GM12891 (cell line): Measurements from ENCODE around the gene ADTRP.
"Not testable (repeated sequence)": the region's sequence is repeated elsewhere in the genome, so short reads cannot be mapped to it uniquely, and the experiment has no call there.

Experiments
- DNase-seq: peaks from one replicate; pipeline ENCODE4 v3.0.0; 2011; ENCODE audit warnings: low spot score; ENCODE audit not compliant: insufficient read length
- FAIRE-seq: peaks from 2 replicates; lab custom pipeline; 2011; peaks lifted over from hg19 to GRCh38; lab: Jason Lieb, UNC
- PAX5 ChIP-seq: IDR thresholded peaks from 2 replicates; pipeline ENCODE4 v1.6.1; 2011; ENCODE audit warnings: low read length, moderate library complexity, mild to moderate bottlenecking; ENCODE audit not compliant: insufficient read depth, severe bottlenecking
- POLR2A ChIP-seq: IDR thresholded peaks from 2 replicates; pipeline ENCODE4 v1.6.1; 2011; ENCODE audit warnings: low read depth, low read length, control low read depth
- POLR2AphosphoS5 ChIP-seq: IDR thresholded peaks from 2 replicates; pipeline ENCODE4 v1.6.1; 2011; ENCODE audit warnings: low read depth, low read length, control low read depth
- POU2F2 ChIP-seq: IDR thresholded peaks from 2 replicates; pipeline ENCODE4 v1.6.1; 2011; ENCODE audit warnings: low read depth, mild to moderate bottlenecking, control low read depth, low read length, moderate library complexity
- SPI1 ChIP-seq: IDR thresholded peaks from 2 replicates; pipeline ENCODE4 v1.6.1; 2011; ENCODE audit warnings: low read depth, low read length, control low read depth
- TAF1 ChIP-seq: IDR thresholded peaks from 2 replicates; pipeline ENCODE4 v1.6.1; 2011; ENCODE audit warnings: low read depth, low read length, control low read depth

The ADTRP gene

DNA sequence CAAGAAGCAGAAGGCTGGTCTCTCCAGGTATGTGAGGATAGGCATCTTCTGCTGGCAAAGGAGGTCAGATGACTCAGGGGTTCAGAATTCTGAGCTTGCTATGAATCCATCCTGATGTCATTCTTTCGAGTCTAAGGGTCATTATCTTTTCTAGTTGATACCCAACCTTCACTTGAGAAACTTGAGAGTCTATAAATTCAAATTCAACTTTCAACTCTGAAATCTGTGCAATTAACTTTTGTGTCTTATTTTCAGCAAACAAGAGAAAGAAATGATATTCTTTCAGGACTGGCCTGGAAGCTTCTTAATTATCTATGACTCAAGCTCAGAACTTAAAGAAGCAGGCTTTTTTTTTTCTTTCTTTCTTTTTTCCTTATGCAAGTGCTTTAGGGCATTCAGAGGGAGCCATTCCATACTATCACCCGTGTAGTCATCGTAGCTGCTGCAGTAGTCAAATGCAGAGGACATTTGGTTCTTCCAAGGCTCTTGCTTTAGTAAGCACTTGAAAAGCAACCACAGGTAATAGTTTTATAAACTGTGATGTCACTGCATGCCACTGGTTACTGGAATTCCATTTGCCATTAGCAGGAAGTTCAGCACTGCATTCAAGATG is 93.0 kb downstream of the ADTRP start:
- FAIRE-seq = no peak
- DNase-seq = no peak
- TF ChIP-seq POU2F2 = no peak
- TF ChIP-seq TAF1 = no peak
- TF ChIP-seq POLR2A = no peak
- no peak for TF ChIP-seq POLR2AphosphoS5
- TF ChIP-seq PAX5 = no peak
- TF ChIP-seq SPI1 = no peak

DNA sequence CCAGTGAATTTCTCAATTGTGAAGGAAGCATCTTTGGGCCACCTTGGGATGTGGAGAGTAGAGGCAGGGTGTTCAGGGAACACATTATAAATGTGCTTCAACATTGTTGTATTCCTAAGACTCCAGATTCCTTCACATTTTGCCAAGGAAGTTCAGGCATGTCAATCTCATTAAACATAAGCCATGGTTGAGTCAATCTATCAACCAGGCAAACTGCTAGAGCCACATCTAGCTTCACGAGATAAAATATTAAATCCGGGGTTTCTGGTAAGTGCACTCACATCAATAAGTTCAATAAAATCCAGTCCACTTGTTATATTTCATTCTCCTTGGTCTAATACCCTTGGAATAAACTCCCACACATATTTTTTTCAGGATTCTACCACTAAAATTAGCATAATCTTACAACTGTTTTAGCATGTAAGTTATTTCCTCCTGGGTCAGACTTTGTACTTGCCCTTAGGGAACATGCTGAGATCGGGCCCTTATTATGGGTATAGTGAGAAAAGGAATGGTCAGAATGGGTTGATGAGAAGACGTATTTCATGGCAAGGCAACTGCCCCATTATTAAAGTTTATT is 93.6 kb downstream of the ADTRP start:
- no peak for FAIRE-seq
- DNase-seq = no peak

DNA sequence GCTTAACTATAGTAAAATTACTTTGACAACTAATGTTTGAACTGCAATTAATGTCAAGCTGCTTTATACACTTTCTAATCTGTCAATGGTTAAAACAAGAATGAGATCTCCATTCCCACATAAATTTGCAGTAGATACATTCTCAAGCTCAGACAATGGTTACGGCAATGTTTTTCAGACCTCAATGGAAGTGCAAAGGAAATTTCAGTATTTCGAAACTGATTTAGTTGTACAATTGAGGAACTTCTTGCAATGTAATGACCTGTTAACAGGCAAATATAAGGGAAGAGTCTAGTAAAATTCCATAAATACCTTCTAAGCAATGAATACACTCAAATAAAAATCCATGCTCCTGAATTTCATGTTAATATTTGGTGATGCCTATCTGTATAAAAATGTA is 94.7 kb downstream of the ADTRP start:
- FAIRE-seq (no peak), DNase-seq (no peak)
- TF ChIP-seq TAF1 (no peak), POU2F2 (no peak), POLR2AphosphoS5 (no peak), POLR2A (no peak), SPI1 (no peak), PAX5 (no peak)

More for the DNA sequence above, 93.6 kb downstream of the ADTRP start:
- TF ChIP-seq TAF1 (no peak), POLR2A (no peak), SPI1 (no peak), PAX5 (no peak), POU2F2 (no peak), POLR2AphosphoS5 (no peak)

GRCh38 chr6:11682561-11682975 is 96.0 kb downstream of the ADTRP start:
- DNase-seq (no peak), FAIRE-seq (no peak)
- TF ChIP-seq PAX5 (no peak), POLR2AphosphoS5 (no peak), POLR2A (no peak), SPI1 (no peak), TAF1 (no peak), POU2F2 (no peak)

DNA sequence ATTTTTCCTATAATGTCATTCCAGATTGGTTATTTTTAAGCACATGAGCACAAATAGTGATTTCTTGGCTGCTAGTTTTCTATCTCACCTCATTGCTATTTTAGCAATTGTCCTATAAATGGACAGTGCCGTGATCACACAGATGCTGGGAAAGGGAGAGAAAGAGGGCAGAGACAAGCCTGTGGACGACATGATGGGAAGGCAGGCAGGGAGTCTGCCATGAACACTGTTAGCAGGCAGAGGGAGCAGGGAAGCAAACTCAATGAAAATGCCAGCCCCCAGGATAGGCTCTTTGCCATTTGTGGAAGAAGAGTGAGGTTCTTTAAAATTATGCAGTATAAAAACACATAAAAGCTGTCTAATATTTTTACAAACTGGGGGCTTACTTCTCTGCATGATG is 96.8 kb downstream of the ADTRP start:
- DNase-seq (no peak), FAIRE-seq (no peak)
- TF ChIP-seq POLR2AphosphoS5 = no peak
- TF ChIP-seq TAF1 = no peak
- TF ChIP-seq SPI1 = no peak
- TF ChIP-seq POU2F2 = no peak
- no peak for TF ChIP-seq PAX5
- TF ChIP-seq POLR2A = no peak

DNA sequence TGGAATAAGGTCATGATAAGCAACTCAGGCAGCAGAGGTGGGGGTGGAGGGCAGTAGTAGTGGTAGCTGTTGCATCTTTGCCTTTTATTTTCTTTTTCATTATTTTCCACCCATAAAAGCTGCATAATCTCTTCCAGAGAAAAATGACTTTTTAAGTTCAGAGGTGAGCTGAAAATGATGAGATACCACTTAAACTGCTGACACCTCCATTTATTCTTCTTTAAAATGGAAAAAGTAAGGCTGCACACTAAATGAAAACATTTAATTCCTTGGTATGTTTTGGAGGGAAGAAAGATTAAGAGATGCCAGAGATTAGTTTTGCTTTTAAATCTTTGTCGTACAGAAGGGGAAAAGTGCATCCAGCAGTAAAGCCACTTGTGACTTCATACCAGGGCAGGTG is 97.2 kb downstream of the ADTRP start:
- FAIRE-seq (no peak), DNase-seq (no peak)
- TF ChIP-seq PAX5 = no peak
- no peak for TF ChIP-seq POLR2A
- TF ChIP-seq POU2F2 = no peak
- TF ChIP-seq POLR2AphosphoS5 = no peak
- no peak for TF ChIP-seq SPI1
- no peak for TF ChIP-seq TAF1

DNA sequence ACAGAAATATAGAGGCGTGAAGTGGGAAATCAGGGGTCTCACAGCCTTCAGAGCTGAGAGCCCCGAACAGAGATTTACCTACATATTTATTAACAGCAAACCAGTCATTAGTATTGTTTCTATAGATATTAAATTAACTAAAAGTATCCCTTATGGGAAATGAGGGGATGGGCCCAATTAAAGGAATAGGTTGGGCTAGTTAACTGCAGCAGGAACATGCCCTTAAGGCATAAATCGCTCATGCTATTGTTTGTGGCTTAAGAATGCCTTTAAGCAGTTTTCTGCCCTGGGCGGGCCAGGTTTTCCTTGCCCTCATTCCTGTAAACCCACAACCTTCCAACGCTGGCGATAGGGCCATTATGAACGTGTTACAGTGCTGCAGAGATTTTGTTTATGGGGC is 98.1 kb downstream of the ADTRP start:
- not testable (repeated sequence) for DNase-seq, FAIRE-seq

GRCh38 chr6:11679099-11679498 is 99.5 kb downstream of the ADTRP start:
- no peak for DNase-seq
- TF ChIP-seq POLR2A = no peak
- TF ChIP-seq POU2F2 = no peak
- no peak for TF ChIP-seq PAX5
- TF ChIP-seq POLR2AphosphoS5 = no peak
- no peak for TF ChIP-seq SPI1
- TF ChIP-seq TAF1 = no peak
- FAIRE-seq = no peak

GRCh38 chr6:11675601-11676000 is 103.0 kb downstream of the ADTRP start:
- DNase-seq (no peak), FAIRE-seq (no peak)
- no peak for TF ChIP-seq PAX5
- TF ChIP-seq POLR2A = no peak
- no peak for TF ChIP-seq TAF1
- TF ChIP-seq POU2F2 = no peak
- TF ChIP-seq SPI1 = no peak
- no peak for TF ChIP-seq POLR2AphosphoS5

DNA sequence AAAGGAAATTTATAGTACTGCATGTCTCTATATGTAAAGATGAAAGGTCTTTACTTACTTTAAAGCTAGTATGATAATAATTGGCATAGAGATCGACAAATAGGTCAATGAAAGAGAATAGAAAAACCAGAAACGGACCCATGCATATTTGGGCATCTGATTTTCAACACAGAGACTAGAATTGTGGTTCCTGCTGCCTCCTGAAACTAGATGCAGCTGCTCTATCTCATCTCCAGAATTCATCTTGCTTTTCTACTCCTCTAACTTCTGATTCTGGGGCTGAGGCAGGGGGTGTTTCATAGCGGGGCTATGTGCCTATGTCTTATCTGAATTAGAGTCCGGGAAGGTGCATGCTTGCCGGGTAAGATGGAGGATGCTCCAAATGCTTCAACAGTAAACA is 105.9 kb downstream of the ADTRP start:
- no peak for TF ChIP-seq POLR2AphosphoS5
- no peak for TF ChIP-seq SPI1
- TF ChIP-seq PAX5 = no peak
- no peak for TF ChIP-seq POU2F2
- TF ChIP-seq POLR2A = no peak
- no peak for TF ChIP-seq TAF1
- no peak for DNase-seq
- no peak for FAIRE-seq

DNA sequence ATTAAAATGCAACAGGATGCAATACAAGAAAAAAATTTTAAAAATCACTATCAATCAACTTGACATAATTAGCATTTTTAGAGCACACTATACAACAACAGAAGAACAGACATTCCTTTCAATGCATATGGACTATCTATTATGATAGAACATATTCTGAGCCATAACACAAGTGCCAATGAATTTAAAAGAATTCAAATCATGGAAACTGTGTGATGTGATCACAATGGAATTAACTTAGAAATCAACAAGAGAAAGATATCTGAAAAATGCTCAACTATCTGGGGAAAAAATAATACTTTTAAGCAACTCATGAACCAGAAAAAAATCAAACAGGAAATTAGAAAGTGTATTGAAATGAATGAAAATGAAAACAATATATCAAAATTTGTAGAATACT is 106.3 kb downstream of the ADTRP start:
- no peak for FAIRE-seq
- no peak for TF ChIP-seq SPI1
- TF ChIP-seq TAF1 = no peak
- no peak for TF ChIP-seq POLR2A
- no peak for TF ChIP-seq POU2F2
- TF ChIP-seq POLR2AphosphoS5 = no peak
- no peak for TF ChIP-seq PAX5
- no peak for DNase-seq
